Measurements from ENCODE around the gene PVALEF. TPM values are rescaled to one million over a fixed set of nuclear protein-coding genes. Genes with fewer than 3 reads are reported as not detected.

The PVALEF gene
- polyA plus RNA-seq, 1 of the 3 experiments (the other 2 are of a cell fraction): not detected

DNA sequence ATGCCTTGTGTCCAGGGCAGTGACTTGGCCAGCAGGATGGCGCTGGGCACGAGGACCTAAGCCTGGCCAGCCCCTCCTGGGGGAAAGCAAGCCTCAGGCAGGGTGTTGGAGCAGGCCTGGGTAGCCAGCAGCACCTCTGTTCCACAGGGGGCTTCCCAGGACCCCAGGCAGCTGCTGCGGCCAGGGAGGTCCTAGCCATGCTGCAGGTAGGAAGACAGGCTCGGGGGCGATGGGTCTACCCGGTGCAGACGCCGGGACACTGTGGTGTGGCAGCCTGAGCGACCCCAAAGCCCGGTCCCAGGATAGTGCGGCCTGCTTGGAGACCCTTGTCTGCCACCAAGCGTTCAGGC lies 23.2 kb downstream of the PVALEF start:
- Histone ChIP-seq H4K20me1 (ENCODE audit: insufficient read depth) (no peaks in the 10 kb centered on the region), H3K4me2 (no peak overlapping the region), H3K4me3 (ENCODE audit: low read depth in 2 of 2, low read length in 1 of 2) (no peak overlapping the region), H3K27me3 (ENCODE audit: insufficient read depth) (no peaks in the 10 kb centered on the region), H3K4me1 (ENCODE audit: control insufficient read depth in 1 of 2, insufficient read depth in 2 of 2, low read depth in 1 of 2, low read length in 1 of 2) (peaks cover 0 to 2% of the 10 kb centered on the region in 2 experiments; a peak in 1 of 4 replicates), H3K27ac (ENCODE audit: low read depth in 2 of 2, low read length in 1 of 2) (no peak overlapping the region), H3K9me3 (no peaks in the 10 kb centered on the region), H3K36me3 (replicated peaks in 1 of 2; ENCODE audit: control insufficient read depth in 1 of 2, insufficient read depth in 2 of 2, low read length in 1 of 2) (peaks cover 0 to 11% of the 10 kb centered on the region in 2 experiments), H3K9ac (no peak overlapping the region), H3K9me2 (no peaks in the 10 kb centered on the region), H3F3A (replicated peaks; ENCODE audit: insufficient read depth) (peaks cover 5% of the 10 kb centered on the region), H2AFZ (ENCODE audit: low read depth) (no peak overlapping the region), H3K79me2 (ENCODE audit: insufficient read depth) (no peaks in the 10 kb centered on the region)
- 87% methylated on average over 12 of the region's 12 CpGs for WGBS (ENCODE audit: low lambda C conversion rate)
- TF ChIP-seq MEF2A (IDR thresholded peaks at IDR 0.05; ENCODE audit: borderline replicate concordance, low read depth) (no peak), CHD2 (IDR thresholded peaks at IDR 0.05; ENCODE audit: low read length, partially characterized antibody) (no peak), YY1 (IDR thresholded peaks at IDR 0.05; ENCODE audit: low read depth) (no peak), EZH2phosphoT487 (IDR thresholded peaks at IDR 0.05; ENCODE audit: borderline replicate concordance, low read depth) (no peak), GABPA (IDR thresholded peaks at IDR 0.05; ENCODE audit: low read depth) (no peak), IRF3 (IDR thresholded peaks at IDR 0.05; ENCODE audit: low read depth, low read length) (no peak), NRF1 (IDR thresholded peaks at IDR 0.05; ENCODE audit: low read depth, low read length) (no peak), TAF1 (IDR thresholded peaks at IDR 0.05; ENCODE audit: borderline replicate concordance, low read depth, low read length) (no peak), SMC3 (IDR thresholded peaks at IDR 0.05; ENCODE audit: low read depth, low read length) (no peak), EP300 (IDR thresholded peaks at IDR 0.05; ENCODE audit: borderline replicate concordance in 1 of 2, low read depth in 1 of 2, low read length in 1 of 2) (no peak), FOXJ3 (CRISPR knock-in tag; IDR thresholded peaks at IDR 0.05) (no peak), RFX5 (IDR thresholded peaks at IDR 0.05; ENCODE audit: low read length) (no peak)
- TF ChIP-seq, protein P1, sequence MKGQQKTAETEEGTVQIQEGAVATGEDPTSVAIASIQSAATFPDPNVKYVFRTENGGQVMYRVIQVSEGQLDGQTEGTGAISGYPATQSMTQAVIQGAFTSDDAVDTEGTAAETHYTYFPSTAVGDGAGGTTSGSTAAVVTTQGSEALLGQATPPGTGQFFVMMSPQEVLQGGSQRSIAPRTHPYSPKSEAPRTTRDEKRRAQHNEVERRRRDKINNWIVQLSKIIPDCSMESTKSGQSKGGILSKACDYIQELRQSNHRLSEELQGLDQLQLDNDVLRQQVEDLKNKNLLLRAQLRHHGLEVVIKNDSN (IDR thresholded peaks at IDR 0.05; ENCODE audit: borderline replicate concordance, low read depth): no peak
- ChIA-PET POLR2A (no interaction called here), CTCF (interaction anchor here (1.4 to 6.3 kb wide), 4 partner anchors 12 to 87 kb away, joined by 3 to 46 read pairs (median 16); no protein-coding TSS in a partner anchor)
- no peak for DNase-seq

DNA sequence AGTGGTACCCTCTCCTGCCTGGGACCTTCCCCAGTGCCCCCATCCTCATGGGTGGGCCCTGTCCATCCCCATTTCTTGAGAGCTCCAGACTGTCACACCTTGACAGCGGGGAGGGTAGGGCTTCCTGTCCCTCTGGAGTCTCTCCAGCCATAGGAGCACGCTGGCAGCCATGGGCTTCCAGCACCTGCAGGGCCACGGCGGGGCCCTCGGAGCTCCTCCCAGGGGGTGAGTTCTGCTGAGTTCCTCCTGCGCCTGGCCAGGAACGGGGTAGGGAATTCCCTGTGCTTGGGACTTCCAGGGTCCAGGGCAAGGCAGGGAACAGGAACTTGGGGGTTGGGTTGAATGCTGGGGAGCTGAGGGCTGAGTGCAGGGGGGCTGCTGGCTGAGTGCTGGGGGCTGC lies 23.7 kb downstream of the PVALEF start:
- H4K20me1 ChIP-seq (ENCODE audit: insufficient read depth): no peaks in the 10 kb centered on the region
- H3K9ac ChIP-seq: no peak overlapping the region
- H2AFZ ChIP-seq (ENCODE audit: low read depth): no peak overlapping the region
- H3K9me2 ChIP-seq: no peaks in the 10 kb centered on the region
- H3K79me2 ChIP-seq (ENCODE audit: insufficient read depth): no peaks in the 10 kb centered on the region
- no peaks in the 10 kb centered on the region for H3K27me3 ChIP-seq (ENCODE audit: insufficient read depth)
- H3K4me1 ChIP-seq (ENCODE audit: control insufficient read depth in 1 of 2, insufficient read depth in 2 of 2, low read depth in 1 of 2, low read length in 1 of 2): peaks cover 0 to 2% of the 10 kb centered on the region in 2 experiments; a peak in 1 of 4 replicates
- no peaks in the 10 kb centered on the region for H3K9me3 ChIP-seq
- no peak overlapping the region for H3K4me3 ChIP-seq (ENCODE audit: low read depth in 2 of 2, low read length in 1 of 2)
- TF ChIP-seq, protein P2, sequence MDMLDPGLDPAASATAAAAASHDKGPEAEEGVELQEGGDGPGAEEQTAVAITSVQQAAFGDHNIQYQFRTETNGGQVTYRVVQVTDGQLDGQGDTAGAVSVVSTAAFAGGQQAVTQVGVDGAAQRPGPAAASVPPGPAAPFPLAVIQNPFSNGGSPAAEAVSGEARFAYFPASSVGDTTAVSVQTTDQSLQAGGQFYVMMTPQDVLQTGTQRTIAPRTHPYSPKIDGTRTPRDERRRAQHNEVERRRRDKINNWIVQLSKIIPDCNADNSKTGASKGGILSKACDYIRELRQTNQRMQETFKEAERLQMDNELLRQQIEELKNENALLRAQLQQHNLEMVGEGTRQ (IDR thresholded peaks at IDR 0.05; ENCODE audit: borderline replicate concordance, low read depth, low read length): no peak
- TF ChIP-seq FOSL2 (IDR thresholded peaks at IDR 0.05; ENCODE audit: borderline replicate concordance, low read depth) (no peak), TEAD4 (IDR thresholded peaks at IDR 0.05; ENCODE audit: borderline replicate concordance, insufficient read depth) (no peak), FOXM1 (IDR thresholded peaks at IDR 0.05; ENCODE audit: low read depth) (no peak), POLR2AphosphoS5 (IDR thresholded peaks at IDR 0.05; ENCODE audit: low read depth, low read length) (no peak), GATA2 (CRISPR knock-in tag; IDR thresholded peaks at IDR 0.05) (no peak)
- 96% methylated on average over 7 of the region's 7 CpGs for WGBS (ENCODE audit: low lambda C conversion rate)
- H3K36me3 ChIP-seq (replicated peaks in 1 of 2; ENCODE audit: control insufficient read depth in 1 of 2, insufficient read depth in 2 of 2, low read length in 1 of 2): peaks cover 0 to 11% of the 10 kb centered on the region in 2 experiments
- H3K4me2 ChIP-seq: no peak overlapping the region
- CTCF ChIA-PET: interaction anchor here (0.9 to 6.3 kb wide), 7 partner anchors 12 to 86 kb away, joined by 3 to 46 read pairs (median 5); no protein-coding TSS in a partner anchor
- no peak overlapping the region for H3K27ac ChIP-seq (ENCODE audit: low read depth in 2 of 2, low read length in 1 of 2)
- no peak for DNase-seq
- POLR2A ChIA-PET: interaction anchor here (1.1 kb wide), 1 partner anchor 10 kb away, joined by 4 read pairs; no protein-coding TSS in a partner anchor
- peaks cover 5% of the 10 kb centered on the region for H3F3A ChIP-seq (replicated peaks; ENCODE audit: insufficient read depth)
